Measurements from ENCODE around the gene TSHZ2. TPM values are rescaled to one million over a fixed set of nuclear protein-coding genes. Genes with fewer than 3 reads are reported as not detected.

TSHZ2 gene
- total RNA-seq, 4 donors from 2014 or later: 28.6 to 40.1 (median 35.5) TPM

- no peak for TF ChIP-seq CTCF (IDR thresholded peaks at IDR 0.05; ENCODE audit: low read depth)
Measured at GRCh38 chr20:52963131-52963530, 9.0 kb upstream of the TSHZ2 start.

- TF ChIP-seq CTCF (IDR thresholded peaks at IDR 0.05; ENCODE audit: low read depth): no peak
Measured at GRCh38 chr20:52964131-52964530, 8.0 kb upstream of the TSHZ2 start.

GRCh38 chr20:52965380-52965779 lies 6.8 kb upstream of the TSHZ2 start:
- TF ChIP-seq CTCF (IDR thresholded peaks at IDR 0.05; ENCODE audit: low read depth): no peak

GRCh38 chr20:52965819-52966218 lies 6.3 kb upstream of the TSHZ2 start:
- no peak for TF ChIP-seq CTCF (IDR thresholded peaks at IDR 0.05; ENCODE audit: low read depth)

- TF ChIP-seq CTCF (IDR thresholded peaks at IDR 0.05; ENCODE audit: low read depth): no peak
Measured at GRCh38 chr20:52971498-52972189, 514 bp upstream of the TSHZ2 start.

- TF ChIP-seq CTCF (IDR thresholded peaks at IDR 0.05; ENCODE audit: low read depth): no peak
Measured at GRCh38 chr20:52972965-52973819, 1.0 kb downstream of the TSHZ2 start.

GRCh38 chr20:52974179-52974594 lies 2.0 kb downstream of the TSHZ2 start:
- TF ChIP-seq CTCF (IDR thresholded peaks at IDR 0.05; ENCODE audit: low read depth): no peak
